CD4-positive, alpha-beta T cell treated with Interleukin-6 for 4 hours (primary cell): Measurements from ENCODE around the gene TYMP.
"Not testable (repeated sequence)": the region's sequence is repeated elsewhere in the genome, so short reads cannot be mapped to it uniquely, and the experiment has no call there.

Experiments used
- DNase-seq: peaks from one replicate; pipeline ENCODE4 v3.0.0-alpha.2; 2020; ENCODE audit warnings: mixed read lengths

TYMP gene

GRCh38 chr22:50523806-50524675, 5.8 kb downstream of the TYMP start:
- DNase-seq = no peak

- DNase-seq = no peak
Measured at GRCh38 chr22:50523458-50523805, 6.4 kb downstream of the TYMP start.

GRCh38 chr22:50522806-50523438, 6.9 kb downstream of the TYMP start:
- DNase-seq = no peak

GRCh38 chr22:50522208-50522805, 7.5 kb downstream of the TYMP start:
- no peak for DNase-seq

GRCh38 chr22:50521710-50522109, 8.1 kb downstream of the TYMP start:
- DNase-seq = no peak

- no peak for DNase-seq
Measured at GRCh38 chr22:50520826-50521453, 8.9 kb downstream of the TYMP start.

GRCh38 chr22:50520184-50520583, 9.6 kb downstream of the TYMP start:
- not testable (repeated sequence) for DNase-seq

GRCh38 chr22:50519151-50519550, 10.7 kb downstream of the TYMP start:
- no peak for DNase-seq

- no peak for DNase-seq
Measured at GRCh38 chr22:50518606-50519005, 11.2 kb downstream of the TYMP start.

- DNase-seq = no peak
Measured at GRCh38 chr22:50517495-50518260, 12.1 kb downstream of the TYMP start.

GRCh38 chr22:50516891-50517290, 12.9 kb downstream of the TYMP start:
- no peak for DNase-seq

- DNase-seq = no peak
Measured at GRCh38 chr22:50516068-50516467, 13.7 kb downstream of the TYMP start.

GRCh38 chr22:50513175-50513574, 16.6 kb downstream of the TYMP start:
- DNase-seq = no peak

- DNase-seq = no peak
Measured at GRCh38 chr22:50508897-50509296, 20.9 kb downstream of the TYMP start.

GRCh38 chr22:50507991-50508884, 21.6 kb downstream of the TYMP start, which contains the start of gene NCAPH2:
NCAPH2 (plus strand) TSS chr22:50508224; CDS start chr22:50508338, 114 bp downstream.
- DNase-seq = no peak

GRCh38 chr22:50507421-50507990, 22.3 kb downstream of the TYMP start, which contains the start of gene LMF2:
LMF2 (minus strand) TSS chr22:50507702; CDS start chr22:50507675, 27 bp downstream.
- DNase-seq = peak; percentile 99

GRCh38 chr22:50506611-50507420, 23.0 kb downstream of the TYMP start:
- DNase-seq = no peak

GRCh38 chr22:50505776-50506610, 23.8 kb downstream of the TYMP start:
- DNase-seq = no peak

- no peak for DNase-seq
Measured at GRCh38 chr22:50505276-50505775, 24.5 kb downstream of the TYMP start.
